GM21825 (cell line): ENCODE results near the gene FNIP1.
"Not testable (repeated sequence)": the region's sequence is repeated elsewhere in the genome, so short reads cannot be mapped to it uniquely, and the experiment has no call there.

Source experiments
- ATAC-seq: cut with Tn5 transposase; IDR thresholded peaks from one replicate; pipeline ENCODE4 v1.9.1; 2021; ENCODE audit warnings: mild to moderate bottlenecking, moderate library complexity; ENCODE audit not compliant: unreplicated experiment

The FNIP1 gene

GRCh38 chr5:131641494-131641893 is 155.3 kb downstream of the FNIP1 start:
- ATAC-seq = no peak

GRCh38 chr5:131640043-131640856 is 156.6 kb downstream of the FNIP1 start:
- peak; percentile 48 for ATAC-seq

- no peak for ATAC-seq
Observed at GRCh38 chr5:131639148-131639547, 157.7 kb downstream of the FNIP1 start.

GRCh38 chr5:131637694-131638093 is 159.1 kb downstream of the FNIP1 start:
- ATAC-seq = no peak

GRCh38 chr5:131635684-131636572 is 160.9 kb downstream of the FNIP1 start:
- no peak for ATAC-seq

- peak; percentile 88 for ATAC-seq
Observed at GRCh38 chr5:131634996-131635683, 161.7 kb downstream of the FNIP1 start, which contains the start of gene RAPGEF6. TSS of gene RAPGEF6 (minus strand) at chr5:131635229. CDS start at chr5:131635030, 199 bp downstream.

- peak; percentile 27 for ATAC-seq
Observed at GRCh38 chr5:131634666-131634995, 162.2 kb downstream of the FNIP1 start.

- no peak for ATAC-seq
Observed at GRCh38 chr5:131634238-131634637, 162.6 kb downstream of the FNIP1 start.

- no peak for ATAC-seq
Observed at GRCh38 chr5:131633830-131634229, 163.0 kb downstream of the FNIP1 start.

GRCh38 chr5:131630963-131631350 is 165.9 kb downstream of the FNIP1 start:
- ATAC-seq = no peak

GRCh38 chr5:131630208-131630962 is 166.4 kb downstream of the FNIP1 start:
- ATAC-seq = no peak

- ATAC-seq = no peak
Observed at GRCh38 chr5:131628990-131629389, 167.8 kb downstream of the FNIP1 start.

GRCh38 chr5:131627207-131627865 is 169.5 kb downstream of the FNIP1 start:
- no peak for ATAC-seq

- no peak for ATAC-seq
Observed at GRCh38 chr5:131622633-131623032, 174.2 kb downstream of the FNIP1 start.

GRCh38 chr5:131621164-131621563 is 175.7 kb downstream of the FNIP1 start:
- not testable (repeated sequence) for ATAC-seq

- no peak for ATAC-seq
Observed at GRCh38 chr5:131619102-131619501, 177.7 kb downstream of the FNIP1 start.

- no peak for ATAC-seq
Observed at GRCh38 chr5:131617140-131617822, 179.5 kb downstream of the FNIP1 start.

GRCh38 chr5:131615957-131616356 is 180.9 kb downstream of the FNIP1 start:
- ATAC-seq = no peak

- ATAC-seq = no peak
Observed at GRCh38 chr5:131613423-131613822, 183.4 kb downstream of the FNIP1 start.

- no peak for ATAC-seq
Observed at GRCh38 chr5:131611064-131611381, 185.8 kb downstream of the FNIP1 start.
